OCI-LY3 (cell line): ENCODE results near the gene ZXDC.

ENCODE experiments used
- CTCF ChIP-seq: fragments of 200-600, 300-600 bp; sonication (generic); IDR thresholded peaks from 2 replicates; pipeline ENCODE4 v1.5.1; 2014; ENCODE audit warnings: antibody characterized with exemption, low read length, low read depth
- EZH2phosphoT487 ChIP-seq: fragments of 200-600 bp; shearing (Covaris generic); IDR thresholded peaks from 2 replicates; pipeline ENCODE4 v1.6.1; 2018; ENCODE audit warnings: antibody characterized with exemption, mixed run types, low read depth

- no peak for TF ChIP-seq CTCF
- TF ChIP-seq EZH2phosphoT487: no peak
Measured at GRCh38 chr3:126496894-126497850, 21.5 kb upstream of the ZXDC start.
